ENCODE measurements around the gene UBAC1.
"Not testable (repeated sequence)": the region's sequence is repeated elsewhere in the genome, so short reads cannot be mapped to it uniquely, and the experiment has no call there.

UBAC1 gene

DNA sequence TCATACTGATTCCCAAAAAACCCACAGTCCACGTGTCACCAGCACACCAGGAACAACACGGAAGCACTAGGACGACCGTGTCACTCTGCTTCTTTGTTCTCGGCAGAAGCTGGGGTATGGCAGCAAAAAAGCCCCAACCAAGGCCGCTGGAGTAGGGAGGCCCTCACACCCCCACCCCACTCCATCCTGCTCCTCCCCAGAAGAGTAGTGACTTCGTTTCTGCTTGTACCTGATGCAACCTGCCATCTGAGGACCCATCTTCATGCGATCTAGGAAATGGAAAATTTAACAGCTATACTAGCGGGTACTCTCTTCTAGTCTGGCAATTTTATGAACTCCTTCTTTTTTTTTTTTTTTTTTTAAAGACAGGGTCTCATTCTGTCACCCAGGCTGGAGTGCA is 3.7 kb downstream of the UBAC1 start:
- no peak overlapping the region for H3K4me3 ChIP-seq (ENCODE audit: low read depth, low read length)
- TF ChIP-seq, protein P1, sequence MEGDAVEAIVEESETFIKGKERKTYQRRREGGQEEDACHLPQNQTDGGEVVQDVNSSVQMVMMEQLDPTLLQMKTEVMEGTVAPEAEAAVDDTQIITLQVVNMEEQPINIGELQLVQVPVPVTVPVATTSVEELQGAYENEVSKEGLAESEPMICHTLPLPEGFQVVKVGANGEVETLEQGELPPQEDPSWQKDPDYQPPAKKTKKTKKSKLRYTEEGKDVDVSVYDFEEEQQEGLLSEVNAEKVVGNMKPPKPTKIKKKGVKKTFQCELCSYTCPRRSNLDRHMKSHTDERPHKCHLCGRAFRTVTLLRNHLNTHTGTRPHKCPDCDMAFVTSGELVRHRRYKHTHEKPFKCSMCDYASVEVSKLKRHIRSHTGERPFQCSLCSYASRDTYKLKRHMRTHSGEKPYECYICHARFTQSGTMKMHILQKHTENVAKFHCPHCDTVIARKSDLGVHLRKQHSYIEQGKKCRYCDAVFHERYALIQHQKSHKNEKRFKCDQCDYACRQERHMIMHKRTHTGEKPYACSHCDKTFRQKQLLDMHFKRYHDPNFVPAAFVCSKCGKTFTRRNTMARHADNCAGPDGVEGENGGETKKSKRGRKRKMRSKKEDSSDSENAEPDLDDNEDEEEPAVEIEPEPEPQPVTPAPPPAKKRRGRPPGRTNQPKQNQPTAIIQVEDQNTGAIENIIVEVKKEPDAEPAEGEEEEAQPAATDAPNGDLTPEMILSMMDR (IDR thresholded peaks at IDR 0.05; ENCODE audit: borderline replicate concordance, insufficient read depth, low read depth, low read length) = no peak

DNA sequence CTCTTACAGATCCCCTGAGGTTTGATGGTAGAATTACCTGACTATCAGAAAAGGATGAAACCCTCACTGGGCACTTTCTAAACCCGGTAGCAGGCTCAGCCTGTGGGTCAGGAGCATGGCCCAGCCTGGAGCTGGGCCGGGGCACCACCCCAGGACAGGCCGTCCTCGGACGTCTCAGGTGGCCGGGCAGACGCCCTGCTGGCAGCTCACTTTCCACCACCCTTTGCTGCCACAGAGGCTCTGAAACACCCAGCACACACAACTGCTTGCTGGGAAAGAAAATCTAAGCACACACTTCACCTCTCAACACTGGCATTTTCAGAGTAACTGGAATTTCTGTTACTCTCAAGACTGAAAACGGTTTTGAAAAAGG is 4.4 kb downstream of the UBAC1 start:
- TF ChIP-seq, protein P1 (IDR thresholded peaks at IDR 0.05; ENCODE audit: borderline replicate concordance, insufficient read depth, low read depth, low read length) = no peak
- no peak overlapping the region for H3K4me3 ChIP-seq (ENCODE audit: low read depth, low read length)

DNA sequence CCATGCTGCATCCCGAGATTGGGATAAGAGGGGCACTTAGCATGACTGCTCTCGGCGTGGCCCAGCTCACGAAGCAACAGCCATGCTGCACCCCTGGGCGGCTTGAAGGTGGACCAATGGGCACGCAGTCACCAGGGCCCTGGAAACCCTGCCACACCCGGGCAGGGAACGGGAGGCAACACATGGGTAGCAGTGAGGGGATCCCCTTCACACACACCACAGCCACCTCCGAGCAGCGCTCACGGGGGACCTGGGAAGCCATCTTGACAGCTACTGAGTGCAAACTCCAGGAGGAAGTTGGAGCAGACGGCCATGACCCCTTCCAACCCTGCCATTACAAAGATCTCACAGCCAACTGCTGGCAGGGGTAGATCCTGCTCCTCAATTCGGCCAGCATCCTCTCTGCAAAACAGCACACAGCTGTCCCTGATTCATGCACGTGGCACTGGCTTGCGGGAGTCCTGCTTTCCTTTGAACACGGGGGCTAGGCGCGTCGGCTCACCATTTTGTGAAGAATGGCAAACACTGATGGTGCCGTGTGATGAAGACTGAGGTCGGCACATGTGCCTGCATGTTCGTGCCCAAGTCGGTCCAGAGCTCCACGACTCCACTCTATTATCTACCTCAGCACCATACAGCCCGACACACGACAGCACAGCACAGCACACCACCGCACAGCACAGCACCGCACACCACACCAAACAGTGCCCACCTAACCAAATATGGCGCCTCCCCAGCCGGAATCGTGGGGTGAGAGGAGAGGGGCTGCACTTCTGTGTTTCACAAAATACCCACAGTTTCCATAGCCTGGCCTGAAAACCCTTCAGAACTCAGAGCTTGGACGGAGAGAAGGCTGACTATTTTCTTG is 5.0 kb downstream of the UBAC1 start:
- H3K4me3 ChIP-seq (ENCODE audit: low read depth, low read length) = no peak overlapping the region
- TF ChIP-seq, protein P1 (IDR thresholded peaks at IDR 0.05; ENCODE audit: borderline replicate concordance, insufficient read depth, low read depth, low read length) = no peak

DNA sequence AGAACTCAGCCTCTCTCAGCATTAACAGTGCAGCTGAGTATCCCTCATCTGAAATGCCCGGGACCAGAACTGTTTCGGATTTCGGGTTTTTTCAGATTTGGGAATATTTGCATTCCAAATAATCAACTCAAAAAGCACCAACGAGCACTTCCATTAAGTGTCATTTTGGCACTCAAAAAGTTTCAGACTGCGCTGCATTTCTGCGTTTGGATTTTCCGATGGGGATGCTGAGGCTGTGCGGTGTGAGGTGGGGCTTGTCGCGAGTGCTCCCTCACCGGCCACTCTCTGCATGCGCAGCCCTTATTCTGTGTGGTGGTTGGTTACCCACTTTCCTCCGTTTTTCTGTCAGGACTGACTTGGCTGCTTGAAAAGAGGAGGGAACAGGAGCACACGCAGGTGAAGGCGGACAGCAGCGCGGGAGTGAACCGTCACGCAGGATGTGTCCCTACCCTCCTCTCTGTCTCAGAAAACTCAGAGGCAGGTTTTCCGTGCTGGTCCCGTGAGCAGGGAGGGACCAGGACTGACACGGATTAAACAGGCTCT is 8.4 kb downstream of the UBAC1 start:
- H3K4me3 ChIP-seq (ENCODE audit: low read depth, low read length) = no peak overlapping the region
- TF ChIP-seq, protein P1 (IDR thresholded peaks at IDR 0.05; ENCODE audit: borderline replicate concordance, insufficient read depth, low read depth, low read length) = no peak

DNA sequence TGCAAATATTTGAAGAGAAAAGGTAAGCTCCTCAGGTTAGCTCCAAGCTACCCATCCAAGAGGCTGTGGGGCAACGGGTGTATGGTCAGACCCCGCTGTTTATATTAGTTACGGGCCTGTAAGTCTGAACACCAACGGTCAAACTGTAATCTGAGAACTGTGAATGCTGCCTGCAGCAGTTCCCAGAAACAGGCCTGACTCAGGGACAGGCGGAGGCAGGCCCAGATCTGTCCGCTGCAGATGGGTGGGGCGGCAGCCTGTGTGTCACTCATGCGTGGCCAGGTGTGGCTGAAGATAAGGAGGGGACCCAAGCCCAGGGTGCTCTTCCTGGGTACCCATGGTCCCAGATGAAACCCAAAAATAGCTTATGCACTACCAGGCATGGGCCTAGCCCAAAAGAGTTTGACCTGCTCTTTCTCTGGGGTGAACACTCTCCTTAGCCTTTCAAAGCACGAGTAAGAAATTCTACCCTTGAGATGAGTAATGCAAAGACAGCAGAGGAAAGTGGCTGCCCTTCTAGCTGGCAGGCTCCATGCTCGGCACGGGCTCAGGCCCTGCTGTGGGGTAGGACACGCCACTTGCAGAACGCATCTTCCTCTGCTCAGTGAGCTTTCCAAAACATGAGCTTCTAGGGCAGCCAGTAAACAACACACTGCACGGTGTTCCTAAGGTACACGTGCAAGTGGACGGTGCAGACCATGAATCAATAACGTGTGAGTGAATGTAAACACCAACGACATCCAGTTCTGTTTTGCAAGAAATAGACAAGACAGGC is 9.1 kb downstream of the UBAC1 start:
- no peak overlapping the region for H3K4me3 ChIP-seq (ENCODE audit: low read depth, low read length)
- TF ChIP-seq, protein P1 (IDR thresholded peaks at IDR 0.05; ENCODE audit: borderline replicate concordance, insufficient read depth, low read depth, low read length) = no peak

DNA sequence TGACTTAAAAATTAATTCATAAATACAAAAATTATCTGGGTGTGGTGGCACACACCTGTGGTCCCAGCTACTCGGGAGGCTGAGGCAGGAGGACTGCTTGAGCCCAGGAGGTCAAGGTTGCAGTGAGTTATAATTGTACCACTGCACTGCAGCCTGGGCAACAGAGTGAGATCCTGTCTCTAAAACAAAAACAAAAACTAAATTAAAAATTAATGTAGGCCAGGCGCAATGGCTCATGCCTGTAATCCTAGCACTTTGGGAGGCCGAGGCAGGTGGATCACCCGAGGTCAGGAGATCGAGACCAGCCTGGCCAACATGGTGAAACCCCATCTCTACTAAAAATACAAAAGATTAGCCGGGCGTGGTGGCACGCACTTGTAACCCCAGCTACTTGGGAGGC is 9.9 kb downstream of the UBAC1 start:
- not testable (repeated sequence) for H3K4me3 ChIP-seq (ENCODE audit: low read depth, low read length)

DNA sequence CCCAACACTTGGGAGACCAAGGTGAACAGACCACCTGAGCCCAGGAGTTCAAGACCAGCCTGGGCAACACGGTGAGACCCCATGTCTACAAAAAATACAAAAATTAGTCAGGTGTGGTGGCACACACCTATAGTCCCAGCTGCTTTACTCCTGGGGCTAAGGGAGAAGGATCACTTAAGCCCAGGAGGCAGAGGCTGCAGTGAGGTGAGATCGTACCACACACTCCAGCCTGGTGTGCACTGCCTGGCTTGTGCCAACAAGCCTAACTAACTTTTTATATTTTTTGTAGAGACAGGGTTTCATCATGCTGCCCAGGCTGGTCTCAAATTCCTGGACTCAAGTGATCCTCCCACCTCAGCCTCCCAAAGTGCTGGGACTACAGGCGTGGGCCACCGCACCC is 10.3 kb downstream of the UBAC1 start:
- H3K4me3 ChIP-seq (ENCODE audit: low read depth, low read length) = not testable (repeated sequence)

Measured in GM12875 (cell line).